Mesendoderm (in vitro differentiated cells): Measurements from ENCODE around the gene NRBP1.
A peak's percentile ranks its signal among the peaks of the same experiment; 100 is the strongest.

ENCODE experiments used
- DNase-seq: peaks from one replicate; pipeline ENCODE4 v3.0.0; 2013
- H2AK5ac ChIP-seq: 2 replicates; pipeline ENCODE4 v1.6.1; 2013; ENCODE audit warnings: low read length, inconsistent platforms
- H2BK120ac ChIP-seq: 2 replicates; pipeline ENCODE4 v1.6.1; 2013; ENCODE audit warnings: low read depth, mild to moderate bottlenecking, low read length, moderate library complexity, mixed read lengths
- H2BK15ac ChIP-seq: replicated peaks from 2 replicates; pipeline ENCODE4 v1.6.1; 2013; ENCODE audit warnings: low read depth, mild to moderate bottlenecking, moderate library complexity
- H2BK5ac ChIP-seq: 2 replicates; pipeline ENCODE4 v1.6.1; 2013; ENCODE audit warnings: low read length, inconsistent platforms
- H3K18ac ChIP-seq: 2 replicates; pipeline ENCODE4 v1.6.1; 2013; ENCODE audit warnings: mild to moderate bottlenecking, low read length, mixed read lengths
- H3K23ac ChIP-seq: one replicate; pipeline ENCODE4 v1.6.1; 2013; ENCODE audit warnings: low read length
- H3K27ac ChIP-seq: 2 replicates; pipeline ENCODE4 v1.5.1; 2013; ENCODE audit warnings: low read depth, mild to moderate bottlenecking, inconsistent platforms, low read length, moderate library complexity
- H3K27me3 ChIP-seq: 2 replicates; pipeline ENCODE4 v1.6.1; 2013; ENCODE audit warnings: low read length, control low read depth, mild to moderate bottlenecking, inconsistent platforms; ENCODE audit not compliant: insufficient read depth, poor library complexity
- H3K36me3 ChIP-seq: 2 replicates; pipeline ENCODE4 v1.6.1; 2013; ENCODE audit warnings: low read length, inconsistent platforms; ENCODE audit not compliant: control insufficient read depth, insufficient read depth
- H3K4ac ChIP-seq: one replicate; pipeline ENCODE4 v1.6.1; 2013; ENCODE audit warnings: low read depth, mild to moderate bottlenecking, low read length, moderate library complexity
- H3K4me1 ChIP-seq: 2 replicates; pipeline ENCODE4 v1.6.1; 2013; ENCODE audit warnings: low read depth, low read length, inconsistent platforms; ENCODE audit not compliant: control insufficient read depth
- H3K4me2 ChIP-seq: 2 replicates; pipeline ENCODE4 v1.6.1; 2013; ENCODE audit warnings: low read length
- H3K4me3 ChIP-seq: 2 replicates; pipeline ENCODE4 v1.5.1; 2013; ENCODE audit warnings: mild to moderate bottlenecking, low read length
- H3K56ac ChIP-seq: one replicate; pipeline ENCODE4 v1.6.1; 2013; ENCODE audit warnings: low read length
- H3K79me1 ChIP-seq: 2 replicates; pipeline ENCODE4 v1.6.1; 2013; ENCODE audit warnings: low read length, inconsistent platforms
- H3K79me2 ChIP-seq: 2 replicates; pipeline ENCODE4 v1.6.1; 2013; ENCODE audit warnings: mild to moderate bottlenecking, low read length; ENCODE audit not compliant: control insufficient read depth, insufficient read depth
- H3K9ac ChIP-seq: 2 replicates; pipeline ENCODE4 v1.6.1; 2013; ENCODE audit warnings: low read length, inconsistent platforms
- H4K5ac ChIP-seq: one replicate; pipeline ENCODE4 v1.6.1; 2013; ENCODE audit warnings: low read length
- H4K8ac ChIP-seq: one replicate; pipeline ENCODE4 v1.6.1; 2013; ENCODE audit warnings: low read depth, mild to moderate bottlenecking, control low read depth, low read length, moderate library complexity
- WGBS: extraction: QIAGEN DNeasy Blood & Tissue Kit; methylation state at CpG from one replicate; pipeline ENCODE4 v1.1.7; 2013; ENCODE audit warnings: low lambda C conversion rate, missing lambda C conversion rate; ENCODE audit not compliant: insufficient coverage; ENCODE audit errors: extremely low coverage; 5-methylcytosine and 5-hydroxymethylcytosine counted together

The NRBP1 gene

GRCh38 chr2:27381577-27382181 lies 46.8 kb upstream of the NRBP1 start:
- Histone ChIP-seq H3K4ac (no peak overlapping the region), H3K79me1 (peaks cover 10% of the 10 kb centered on the region), H2AK5ac (no peak overlapping the region), H3K27ac (peak overlapping the region; percentile 25), H4K5ac (no peak overlapping the region), H3K23ac (no peak overlapping the region), H3K18ac (no peak overlapping the region), H3K4me1 (no peaks in the 10 kb centered on the region), H2BK120ac (no peak overlapping the region), H4K8ac (no peak overlapping the region), H3K4me3 (no peak overlapping the region), H3K9ac (peak overlapping the region; percentile 72), H3K27me3 (no peaks in the 10 kb centered on the region), H2BK5ac (no peak overlapping the region), H2BK15ac (no peak overlapping the region), H3K79me2 (peaks cover 10% of the 10 kb centered on the region), H3K36me3 (peaks cover 31% of the 10 kb centered on the region), H3K4me2 (no peak overlapping the region), H3K56ac (no peak overlapping the region)
- DNase-seq = no peak
- WGBS = no CpG with 5 or more reads among the region's 10 CpGs

DNA sequence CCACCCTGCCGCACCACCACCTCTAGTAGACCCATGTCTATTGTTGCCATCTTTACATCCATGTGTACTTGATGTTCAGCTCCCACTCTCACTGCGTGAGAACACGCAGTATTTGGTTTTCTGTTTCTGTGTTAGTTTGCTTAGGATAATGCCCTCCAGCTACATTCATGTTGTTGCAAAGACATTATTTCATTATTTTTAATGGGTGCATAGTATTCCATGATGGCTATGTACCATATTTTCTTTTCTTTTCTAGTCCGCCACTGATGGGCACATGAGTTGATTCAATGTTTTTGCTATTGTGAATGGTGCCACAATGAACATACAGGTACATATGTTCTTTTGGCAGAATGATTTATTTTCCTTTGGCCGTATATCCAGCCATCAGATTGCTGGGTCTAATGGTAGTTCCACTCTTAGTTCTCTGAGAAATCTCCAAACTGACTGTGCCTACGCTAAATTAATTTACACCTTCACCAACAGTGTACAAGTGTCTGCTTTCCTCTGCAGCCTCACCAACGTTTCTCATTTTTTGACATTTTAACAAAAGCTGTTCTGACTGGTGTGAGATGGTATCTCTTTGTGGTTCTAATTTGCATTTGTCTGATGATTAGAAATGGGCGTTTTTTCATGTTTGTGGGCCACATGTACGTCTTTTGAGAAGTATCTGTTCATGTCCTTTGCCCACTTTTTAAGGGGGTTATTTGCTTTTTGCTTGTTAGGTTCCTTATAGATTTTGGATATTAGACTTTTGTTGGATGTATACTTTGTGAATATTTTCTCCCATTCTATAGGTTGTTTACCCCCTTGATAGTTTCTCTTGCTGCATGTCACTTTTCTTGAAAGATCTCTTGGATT lies 37.4 kb upstream of the NRBP1 start:
- no peak overlapping the region for H2AK5ac ChIP-seq
- H4K8ac ChIP-seq = no peak overlapping the region
- WGBS = no CpG with 5 or more reads among the region's 9 CpGs
- H3K36me3 ChIP-seq = peaks cover 1% of the 10 kb centered on the region
- H4K5ac ChIP-seq = no peak overlapping the region
- no peak overlapping the region for H3K18ac ChIP-seq
- H3K23ac ChIP-seq = no peak overlapping the region
- DNase-seq = no peak
- no peak overlapping the region for H3K4ac ChIP-seq
- no peaks in the 10 kb centered on the region for H3K27me3 ChIP-seq
- peaks cover 54% of the 10 kb centered on the region for H3K79me2 ChIP-seq
- no peak overlapping the region for H2BK5ac ChIP-seq
- no peak overlapping the region for H3K27ac ChIP-seq
- no peak overlapping the region for H2BK15ac ChIP-seq
- no peak overlapping the region for H3K4me3 ChIP-seq
- H3K56ac ChIP-seq = no peak overlapping the region
- H3K79me1 ChIP-seq = peaks cover 14% of the 10 kb centered on the region
- no peak overlapping the region for H3K4me2 ChIP-seq
- no peak overlapping the region for H2BK120ac ChIP-seq
- no peak overlapping the region for H3K9ac ChIP-seq
- no peaks in the 10 kb centered on the region for H3K4me1 ChIP-seq

GRCh38 chr2:27393225-27393624 lies 35.2 kb upstream of the NRBP1 start:
- no peak overlapping the region for H3K56ac ChIP-seq
- no peak overlapping the region for H3K4ac ChIP-seq
- H2BK5ac ChIP-seq = no peak overlapping the region
- H3K79me1 ChIP-seq = peaks cover 11% of the 10 kb centered on the region
- no peak overlapping the region for H2BK15ac ChIP-seq
- H4K8ac ChIP-seq = no peak overlapping the region
- H3K4me2 ChIP-seq = no peak overlapping the region
- H3K36me3 ChIP-seq = no peaks in the 10 kb centered on the region
- no peak overlapping the region for H3K4me3 ChIP-seq
- H3K79me2 ChIP-seq = peaks cover 69% of the 10 kb centered on the region
- no CpG with 5 or more reads among the region's 33 CpGs for WGBS
- H3K18ac ChIP-seq = no peak overlapping the region
- DNase-seq = no peak
- H3K27me3 ChIP-seq = no peaks in the 10 kb centered on the region
- H3K23ac ChIP-seq = no peak overlapping the region
- no peak overlapping the region for H4K5ac ChIP-seq
- H3K27ac ChIP-seq = no peak overlapping the region
- H2BK120ac ChIP-seq = no peak overlapping the region
- H3K4me1 ChIP-seq = no peaks in the 10 kb centered on the region
- no peak overlapping the region for H2AK5ac ChIP-seq
- H3K9ac ChIP-seq = no peak overlapping the region

DNA sequence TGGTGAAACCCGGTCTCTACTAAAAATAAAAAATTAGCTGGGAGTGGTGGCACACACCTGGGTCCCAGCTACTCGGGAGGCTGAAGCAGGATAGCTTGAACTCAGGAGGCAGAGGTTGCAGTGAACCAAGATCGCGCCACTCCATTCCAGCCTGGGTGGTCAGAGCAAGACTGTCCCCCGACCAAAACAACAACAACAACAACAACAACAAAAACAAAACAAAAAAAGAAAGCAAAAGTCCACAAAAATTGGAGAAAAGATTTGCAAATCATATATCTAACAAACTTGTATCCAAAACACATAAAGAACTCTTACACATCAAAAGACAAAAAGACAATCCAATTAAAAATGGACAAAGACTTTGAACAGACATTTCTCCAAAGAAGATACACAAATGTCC lies 29.5 kb upstream of the NRBP1 start:
- Histone ChIP-seq H3K18ac (no peak overlapping the region), H3K79me1 (peaks cover 4% of the 10 kb centered on the region), H4K8ac (no peak overlapping the region), H3K27ac (no peak overlapping the region), H2AK5ac (no peak overlapping the region), H2BK120ac (no peak overlapping the region), H2BK15ac (no peak overlapping the region), H4K5ac (no peak overlapping the region), H3K4me3 (no peak overlapping the region), H2BK5ac (no peak overlapping the region), H3K36me3 (peaks cover 2% of the 10 kb centered on the region), H3K23ac (no peak overlapping the region), H3K4ac (no peak overlapping the region), H3K9ac (no peak overlapping the region), H3K4me1 (no peaks in the 10 kb centered on the region), H3K4me2 (no peak overlapping the region), H3K27me3 (no peaks in the 10 kb centered on the region), H3K56ac (no peak overlapping the region), H3K79me2 (peaks cover 77% of the 10 kb centered on the region)
- WGBS = no CpG with 5 or more reads among the region's 5 CpGs
- DNase-seq = no peak

DNA sequence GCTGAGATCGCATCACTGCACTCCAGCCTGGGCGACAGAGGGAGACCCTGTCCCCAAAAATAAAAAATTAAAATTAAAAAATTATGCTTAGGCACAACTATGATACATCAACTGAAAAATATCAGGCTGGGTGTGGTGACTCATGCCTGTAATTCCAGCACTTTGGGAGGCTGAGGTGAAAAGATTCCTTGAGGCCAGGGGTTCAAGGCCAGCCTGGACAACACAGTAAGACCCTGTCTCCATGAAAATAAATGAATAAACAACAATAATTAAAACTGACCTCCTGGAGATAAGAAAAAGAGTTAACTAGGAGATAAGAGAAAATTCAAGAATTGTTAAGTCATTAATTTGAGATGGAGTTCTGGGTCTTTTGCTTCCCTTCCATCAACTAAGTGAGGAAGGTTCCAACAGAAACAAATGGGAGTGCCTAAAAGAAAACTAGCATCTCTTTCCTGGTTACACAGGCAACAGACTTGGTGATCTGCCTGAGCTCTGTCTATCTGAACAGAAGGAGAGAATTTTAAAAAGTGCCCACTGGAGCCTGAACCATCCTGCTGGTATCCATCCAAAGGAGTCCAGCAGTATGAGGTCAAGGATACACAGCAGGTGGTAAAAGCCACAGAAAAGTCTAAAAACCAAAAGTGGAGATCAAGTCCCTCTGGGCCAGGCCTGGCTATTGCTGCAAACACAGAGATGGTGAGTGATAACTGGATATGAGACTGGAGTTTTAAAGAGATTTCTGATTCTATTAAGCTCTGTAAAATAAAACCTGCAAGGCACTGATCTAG lies 27.9 kb upstream of the NRBP1 start:
- Histone ChIP-seq H3K4me1 (no peaks in the 10 kb centered on the region), H3K4me3 (no peak overlapping the region), H3K9ac (no peak overlapping the region), H3K4me2 (no peak overlapping the region), H3K79me1 (peaks cover 3% of the 10 kb centered on the region), H4K5ac (no peak overlapping the region), H2BK5ac (no peak overlapping the region), H3K56ac (no peak overlapping the region), H3K4ac (no peak overlapping the region), H3K23ac (no peak overlapping the region), H2BK120ac (no peak overlapping the region), H4K8ac (no peak overlapping the region), H2AK5ac (no peak overlapping the region), H2BK15ac (no peak overlapping the region), H3K36me3 (peaks cover 2% of the 10 kb centered on the region), H3K27me3 (no peaks in the 10 kb centered on the region), H3K79me2 (peaks cover 77% of the 10 kb centered on the region), H3K18ac (no peak overlapping the region), H3K27ac (no peak overlapping the region)
- no peak for DNase-seq
- WGBS = no CpG with 5 or more reads among the region's 2 CpGs
